Stimulated activated naive CD4-positive, alpha-beta T cell (primary cell): ENCODE measurements around the gene PDGFA.

Experiments used
- DNase-seq, 6 experiments: peaks; one replicate each; lab custom pipeline; 2025; lab: John Stamatoyannopoulos, UW

PDGFA gene

GRCh38 chr7:460374-461116, 59.1 kb downstream of the PDGFA start:
- no peak for DNase-seq

DNA sequence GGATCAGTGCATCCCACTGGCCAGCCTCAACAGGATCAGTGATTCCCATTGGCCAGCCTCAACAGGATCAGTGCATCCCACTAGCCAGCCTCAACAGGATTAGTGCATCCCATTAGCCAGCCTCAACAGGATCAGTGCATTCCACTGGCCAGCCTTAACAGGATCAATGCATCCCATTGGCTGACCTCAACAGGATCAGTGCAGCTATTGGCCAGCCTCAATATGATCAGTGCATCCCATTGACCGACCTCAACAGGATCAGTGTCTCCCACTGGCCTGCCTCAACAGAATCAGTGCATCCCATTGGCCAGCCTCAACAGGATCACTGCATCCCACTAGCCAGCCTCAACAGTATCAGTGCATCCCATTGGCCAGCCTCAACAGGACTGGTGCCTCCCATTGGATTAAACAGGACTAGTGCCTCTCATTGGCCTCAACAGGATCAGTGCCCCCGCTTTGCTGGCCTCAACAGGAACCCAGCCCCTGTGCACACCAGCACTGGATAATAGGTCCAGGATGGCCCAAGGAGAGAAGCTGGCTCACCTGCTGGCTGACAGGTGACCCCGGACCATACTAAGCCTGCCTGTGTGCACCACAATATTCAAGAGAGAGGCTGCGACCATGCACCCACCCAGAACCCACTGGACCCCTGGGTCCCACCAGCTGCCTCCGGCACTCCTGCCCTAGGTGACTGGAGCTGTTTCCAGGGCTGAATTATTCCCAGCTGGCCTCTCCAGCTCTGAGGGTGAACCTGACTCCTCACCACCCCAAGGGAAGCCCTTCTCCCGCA, 59.9 kb downstream of the PDGFA start:
- no peak for DNase-seq

- no peak for DNase-seq
Observed at GRCh38 chr7:458511-459245, 61.0 kb downstream of the PDGFA start.

GRCh38 chr7:457814-458510, 61.7 kb downstream of the PDGFA start:
- no peak for DNase-seq

DNA sequence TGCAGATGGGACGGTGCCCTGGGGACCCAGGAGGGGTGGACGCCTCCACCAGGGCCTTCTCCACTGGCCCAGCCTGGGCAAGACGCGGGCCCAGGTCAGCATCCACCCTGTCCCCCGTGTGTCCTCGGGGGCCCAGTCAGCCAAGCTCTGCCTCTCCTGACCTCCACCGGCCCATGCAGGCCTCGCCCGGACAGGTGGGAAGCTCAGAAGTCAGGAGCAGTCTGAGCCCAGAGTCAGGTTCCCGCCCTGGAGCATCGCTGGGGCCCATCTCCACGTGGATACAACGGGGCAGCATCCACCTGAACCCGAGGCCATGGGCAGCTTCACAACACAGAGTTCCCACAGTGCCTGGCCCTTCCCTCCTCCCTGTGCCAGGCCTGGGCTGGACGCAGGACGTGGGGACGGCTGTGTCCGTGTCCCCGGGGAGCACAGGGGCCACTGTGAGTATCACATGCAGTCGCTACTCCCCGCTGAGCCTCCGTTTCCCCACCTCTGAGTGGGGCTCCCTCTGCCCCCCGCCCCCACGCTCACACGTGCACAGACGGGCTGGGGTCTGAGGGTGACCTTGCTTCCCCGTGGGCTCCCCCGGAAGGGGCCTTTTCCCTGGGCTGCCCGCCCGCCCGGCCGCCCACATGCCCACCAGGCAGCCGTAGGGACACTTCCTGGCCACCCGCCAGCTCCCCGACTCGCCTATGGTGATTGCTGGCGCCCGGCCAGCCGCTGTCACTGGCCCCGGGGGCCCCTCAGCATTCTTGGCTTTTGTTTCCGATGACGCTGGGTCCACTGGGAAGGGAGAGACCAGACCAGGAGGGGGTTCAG, 64.3 kb downstream of the PDGFA start:
- DNase-seq, result no peak

DNA sequence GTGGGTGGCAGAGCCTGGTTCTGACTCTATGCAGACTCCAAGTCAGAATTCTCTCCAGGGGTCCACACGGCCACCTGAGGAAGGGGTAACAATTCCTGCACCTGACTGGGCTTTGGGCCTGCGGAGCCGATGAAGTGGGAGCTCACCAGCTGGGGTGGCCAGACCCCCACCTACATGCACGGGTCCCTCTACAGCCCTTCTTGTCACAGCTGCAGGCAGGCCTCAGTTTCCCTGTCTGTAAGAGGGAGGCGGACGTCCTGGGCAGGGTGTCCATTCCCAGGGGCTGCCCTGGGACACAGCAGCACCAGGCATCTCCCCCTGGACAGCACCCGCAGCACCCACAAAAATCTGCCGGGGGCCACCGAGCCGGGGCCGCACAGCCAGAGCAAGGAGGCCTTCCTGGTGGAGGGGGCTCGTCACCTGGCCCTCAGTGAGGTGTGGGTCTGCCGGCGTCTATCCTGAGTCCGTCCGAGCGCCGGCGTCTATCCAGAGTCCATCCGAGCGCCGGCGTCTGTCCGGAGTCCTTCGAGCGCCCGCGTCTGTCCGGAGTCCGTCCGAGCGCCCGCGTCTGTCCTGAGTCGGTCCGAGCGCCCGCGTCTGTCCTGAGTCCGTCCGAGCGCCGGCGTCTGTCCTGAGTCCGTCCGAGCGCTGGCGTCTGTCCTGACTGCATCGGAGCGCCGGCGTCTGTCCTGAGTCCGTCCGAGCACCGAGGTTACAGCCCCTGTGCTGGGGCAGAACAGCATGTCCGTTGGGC, 65.1 kb downstream of the PDGFA start:
- no peak for DNase-seq

- no peak for DNase-seq
Observed at GRCh38 chr7:453597-454306, 65.9 kb downstream of the PDGFA start.

DNA sequence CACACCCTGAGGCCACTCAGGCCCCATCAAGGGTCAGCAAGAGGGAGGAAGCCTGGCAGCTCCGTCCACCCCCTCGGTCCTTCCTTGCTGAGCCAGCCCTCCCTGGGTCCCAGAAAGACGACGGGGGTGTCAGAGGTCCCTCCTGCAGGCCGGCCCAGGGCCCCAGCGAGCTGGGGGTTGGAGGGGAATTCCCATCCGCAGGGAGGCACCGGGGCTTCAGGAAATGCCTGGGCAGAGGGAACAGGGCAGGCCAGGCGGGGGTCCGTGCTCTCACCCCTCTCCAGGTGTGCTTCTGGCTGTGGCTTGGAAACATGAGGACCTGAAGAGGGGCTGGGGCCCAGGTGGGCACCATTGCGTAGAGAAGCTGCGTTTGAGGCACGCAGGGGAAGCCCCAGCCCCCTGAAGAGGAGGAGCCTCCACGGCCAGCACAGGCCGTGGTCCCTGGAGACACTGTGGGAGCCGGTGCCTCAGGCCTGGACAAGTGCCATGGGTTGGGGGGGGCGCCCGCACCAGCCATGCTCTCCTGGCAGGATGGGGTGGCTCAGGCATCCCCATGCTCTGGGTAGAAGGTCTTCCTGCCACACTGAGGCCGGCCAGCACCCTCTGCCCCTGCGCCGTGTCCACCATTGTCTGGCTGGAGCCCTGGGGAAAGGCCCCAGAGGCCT, 66.7 kb downstream of the PDGFA start:
- DNase-seq, result no peak

- no peak for DNase-seq
Observed at GRCh38 chr7:452226-452751, 67.4 kb downstream of the PDGFA start.

- no peak for DNase-seq
Observed at GRCh38 chr7:451255-452225, 68.1 kb downstream of the PDGFA start.

GRCh38 chr7:450741-451140, 68.9 kb downstream of the PDGFA start:
- DNase-seq, result no peak

DNA sequence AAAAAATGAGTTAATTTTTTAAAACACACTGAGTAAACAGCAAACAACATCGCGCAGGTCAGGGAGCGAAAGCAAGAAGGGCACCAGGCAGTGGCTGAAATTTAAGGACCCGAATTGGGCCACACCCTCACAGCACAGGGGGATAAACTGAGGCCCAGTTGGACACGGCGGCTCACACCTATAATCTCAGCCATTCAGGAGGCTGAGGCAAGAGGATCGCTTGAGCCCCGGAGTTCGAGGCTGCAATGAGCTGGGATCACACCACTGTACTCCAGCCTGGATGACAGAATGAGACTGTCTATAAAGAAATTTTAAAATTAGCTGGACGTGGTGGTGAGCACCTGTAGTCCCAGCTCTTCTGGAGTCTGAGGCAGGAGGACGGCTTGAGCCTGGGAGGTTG, 69.6 kb downstream of the PDGFA start:
- no peak for DNase-seq

GRCh38 chr7:449324-450019, 70.2 kb downstream of the PDGFA start:
- no peak for DNase-seq

DNA sequence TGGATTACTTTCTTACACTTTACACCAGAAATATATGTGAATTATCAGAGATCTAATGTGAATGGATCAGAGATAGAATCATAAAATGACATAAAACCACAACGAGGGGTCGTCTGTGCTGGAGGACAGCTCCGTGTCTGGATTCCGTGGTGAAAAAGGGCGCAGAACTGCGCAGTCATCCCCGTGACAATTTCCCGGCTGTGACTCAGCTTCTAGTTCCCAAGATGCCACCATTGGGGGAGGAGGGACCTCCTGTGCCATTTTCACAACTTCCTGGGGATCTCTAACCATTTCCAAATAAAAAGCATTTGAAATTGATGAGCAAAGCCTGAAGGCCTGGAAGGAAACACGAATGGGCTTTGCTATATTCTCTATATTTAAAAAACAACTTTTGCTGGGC, 72.1 kb downstream of the PDGFA start:
- no peak for DNase-seq
